Activated CD8-positive, alpha-beta T cell treated with anti-CD3 and anti-CD28 coated beads for 36 hours (primary cell): Measurements from ENCODE around the gene PIK3R6. TPM values are rescaled to one million over a fixed set of nuclear protein-coding genes. Genes with fewer than 3 reads are reported as not detected.

Experiments used
- ATAC-seq: fragments of 200-7000 bp; cut with Tn5 transposase; one replicate; pipeline ENCODE4 v1.10.0; 2021; ENCODE audit warnings: mild to moderate bottlenecking, moderate library complexity
- CTCF ChIA-PET: fragments of 350-600 bp; sonication (Branson Sonifier 250); formaldehyde crosslinking; loops from one replicate; lab custom pipeline; 2021; ENCODE audit warnings: antibody characterized with exemption; lab: Charles Lee
- POLR2A ChIA-PET: fragments of 350-600 bp; sonication (Branson Sonifier 250); formaldehyde crosslinking; loops from one replicate; lab custom pipeline; 2021; ENCODE audit warnings: antibody characterized with exemption; lab: Charles Lee
- DNase-seq: peaks from one replicate; pipeline ENCODE4 v3.0.0-alpha.2; 2020
- H3K27ac Mint-ChIP-seq: one replicate; pipeline ENCODE4 v1.8.0; 2021; ENCODE audit warnings: mild to moderate bottlenecking, mixed read lengths
- H3K27me3 Mint-ChIP-seq: one replicate; pipeline ENCODE4 v1.8.0; 2021; ENCODE audit warnings: mixed read lengths
- H3K36me3 Mint-ChIP-seq: one replicate; pipeline ENCODE4 v1.8.0; 2021; ENCODE audit warnings: low read depth, mixed read lengths
- H3K4me1 Mint-ChIP-seq: one replicate; pipeline ENCODE4 v1.8.0; 2021; ENCODE audit warnings: low read depth, mixed read lengths
- H3K4me3 Mint-ChIP-seq: one replicate; pipeline ENCODE4 v1.8.0; 2021; ENCODE audit warnings: mild to moderate bottlenecking, moderate library complexity, mixed read lengths
- H3K9me3 Mint-ChIP-seq: one replicate; pipeline ENCODE4 v1.8.0; 2021; ENCODE audit warnings: mixed read lengths
- CTCF ChIP-seq: fragments of 200-600 bp; IDR thresholded peaks from one replicate; pipeline ENCODE4 v1.8.0; 2022; ENCODE audit warnings: antibody characterized with exemption, mild to moderate bottlenecking
- intact Hi-C: fragments of 100-400 bp; cut with micrococcal nuclease; formaldehyde crosslinking; loops from one replicate; pipeline ENCODE4 v1.10.0; 2022
- total RNA-seq, 2 experiments: library from RNA; stranded (reverse); gene quantifications; one replicate each; pipeline ENCODE4 v1.2.3, GENCODE V29; 2021

The PIK3R6 gene
- total RNA-seq, 2 experiments from 2014 or later = 3.8 to 3.9 TPM

- ChIA-PET CTCF (interaction anchor here (1.2 to 2.0 kb wide), 4 partner anchors 49 to 139 kb away, joined by 3 to 6 read pairs (median 4); no protein-coding TSS in a partner anchor), POLR2A (no interaction called here)
- no peaks in the 10 kb centered on the region for H3K27me3 Mint-ChIP-seq
- intact Hi-C loops = no loop called here
- H3K9me3 Mint-ChIP-seq = no peaks in the 10 kb centered on the region
- H3K36me3 Mint-ChIP-seq = peaks cover 48% of the 10 kb centered on the region
- no peak for TF ChIP-seq CTCF
- peak overlapping the region; percentile 44 for H3K27ac Mint-ChIP-seq
- no peak for ATAC-seq
- no peak for DNase-seq
- no peak overlapping the region for H3K4me3 Mint-ChIP-seq
- peaks cover 52% of the 10 kb centered on the region for H3K4me1 Mint-ChIP-seq
These were observed 25.6 kb upstream of the PIK3R6 start for GRCh38 chr17:8893059-8893458.

DNA sequence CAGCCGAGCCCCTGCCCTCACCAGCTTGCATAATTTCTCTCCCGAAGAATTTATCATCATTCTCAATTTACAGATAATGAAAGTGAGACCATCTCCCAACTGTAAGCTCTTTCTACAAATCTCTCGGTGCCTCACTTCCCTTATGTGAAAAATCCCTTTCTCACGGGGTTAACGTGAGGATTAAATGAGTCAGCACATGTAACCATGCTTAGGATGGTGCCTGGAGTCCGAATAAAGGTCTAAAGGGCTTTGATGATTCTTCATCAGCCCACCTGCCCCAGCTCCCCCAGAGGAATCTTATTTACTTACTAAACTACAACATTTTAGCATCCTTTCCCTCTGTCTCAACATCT is 24.8 kb upstream of the PIK3R6 start:
- no peak overlapping the region for H3K4me3 Mint-ChIP-seq
- ChIA-PET POLR2A (no interaction called here), CTCF (interaction anchor here (0.5 to 1.6 kb wide), 4 partner anchors 60 to 109 kb away, joined by 3 read pairs; no protein-coding TSS in a partner anchor)
- DNase-seq = no peak
- H3K27me3 Mint-ChIP-seq = no peaks in the 10 kb centered on the region
- H3K9me3 Mint-ChIP-seq = no peaks in the 10 kb centered on the region
- peak; percentile 19 for ATAC-seq
- no peak for TF ChIP-seq CTCF
- intact Hi-C loops = no loop called here
- H3K36me3 Mint-ChIP-seq = peaks cover 43% of the 10 kb centered on the region
- peak overlapping the region; percentile 44 for H3K27ac Mint-ChIP-seq
- peaks cover 44% of the 10 kb centered on the region for H3K4me1 Mint-ChIP-seq

DNA sequence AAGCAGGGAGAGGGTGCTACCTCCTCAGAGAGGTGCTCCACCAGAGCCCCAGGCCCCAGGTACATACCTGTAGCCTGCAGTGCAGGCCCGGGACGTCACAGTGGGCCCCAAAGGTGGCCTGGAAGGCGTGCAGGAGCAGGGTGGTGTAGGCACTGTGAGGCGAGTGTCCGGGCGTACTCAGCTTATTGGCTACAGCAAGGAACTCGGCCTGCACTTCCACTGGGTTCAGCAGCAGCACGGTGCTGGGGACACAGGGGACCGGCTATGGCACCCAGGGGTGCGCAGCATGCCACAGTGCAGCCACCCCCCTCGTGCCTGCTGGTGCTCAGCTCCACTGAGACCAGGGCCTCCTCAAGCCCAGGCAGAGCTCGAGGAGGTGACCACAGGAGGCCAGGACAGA is 23.2 kb upstream of the PIK3R6 start:
- Mint-ChIP-seq H3K9me3 (no peaks in the 10 kb centered on the region), H3K4me3 (no peak overlapping the region), H3K4me1 (peaks cover 30% of the 10 kb centered on the region), H3K27ac (no peak overlapping the region), H3K36me3 (peaks cover 45% of the 10 kb centered on the region), H3K27me3 (no peaks in the 10 kb centered on the region)
- ChIA-PET POLR2A (interaction anchor here (1.0 kb wide), 1 partner anchor 16 kb away, joined by 3 read pairs; no protein-coding TSS in a partner anchor), CTCF (interaction anchor here (1.0 to 1.3 kb wide), 4 partner anchors 10 to 107 kb away, joined by 3 to 5 read pairs (median 4); no protein-coding TSS in a partner anchor)
- no peak for ATAC-seq
- intact Hi-C loops = no loop called here
- no peak for DNase-seq
- TF ChIP-seq CTCF = no peak

DNA sequence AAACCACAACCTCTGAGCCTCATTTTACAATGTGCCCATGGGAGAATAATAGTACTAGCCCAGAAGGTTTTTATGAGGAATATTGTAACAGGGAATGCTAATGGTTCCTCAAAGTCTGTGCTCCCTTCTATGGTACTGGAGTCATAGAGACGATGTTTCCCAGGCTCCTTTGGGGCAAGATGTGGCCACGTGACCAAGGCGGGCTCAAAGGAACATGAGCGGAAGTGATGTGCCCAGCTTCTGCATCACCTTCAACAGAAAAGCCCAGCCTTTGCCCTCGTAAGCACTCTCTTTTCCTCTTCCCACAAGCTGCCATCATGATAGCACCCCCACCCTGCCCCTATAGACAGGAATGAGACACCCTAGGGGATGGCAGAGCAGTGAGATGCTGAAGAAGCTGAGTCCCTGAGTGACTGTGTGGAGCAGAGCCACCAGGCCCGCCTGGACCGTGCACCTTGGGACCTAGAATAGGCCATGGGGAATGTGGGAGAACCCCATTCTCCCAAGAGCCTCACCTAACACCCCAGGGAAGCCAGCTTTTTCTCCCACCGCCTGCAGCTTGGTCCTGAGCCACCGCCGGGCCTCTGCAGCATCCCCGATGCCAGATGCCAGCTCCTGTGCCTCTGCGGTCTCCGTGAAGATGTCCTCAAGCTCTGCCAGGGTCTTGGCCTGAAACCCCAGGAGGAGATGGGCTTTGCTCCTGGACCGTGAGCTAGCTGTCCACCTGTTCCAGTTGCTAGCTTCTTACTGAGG is 22.2 kb upstream of the PIK3R6 start:
- Mint-ChIP-seq H3K9me3 (no peaks in the 10 kb centered on the region), H3K27me3 (no peaks in the 10 kb centered on the region), H3K36me3 (peaks cover 39% of the 10 kb centered on the region), H3K4me1 (peaks cover 20% of the 10 kb centered on the region), H3K4me3 (no peak overlapping the region), H3K27ac (peak overlapping the region; percentile 22)
- intact Hi-C loops = no loop called here
- TF ChIP-seq CTCF = no peak
- CTCF ChIA-PET = interaction anchor here (0.7 to 1.6 kb wide), 5 partner anchors 21 to 665 kb away, joined by 3 to 4 read pairs (median 3); no protein-coding TSS in a partner anchor
- POLR2A ChIA-PET = interaction anchor here (0.7 to 1.7 kb wide), 3 partner anchors 39 to 113 kb away, joined by 3 read pairs; no protein-coding TSS in a partner anchor
- no peak for ATAC-seq
- no peak for DNase-seq
